Measurements from ENCODE around the gene MRPL38.

The MRPL38 gene

GRCh38 chr17:75937652-75938051 is 33.0 kb upstream of the MRPL38 start:
- Histone ChIP-seq H3K4me3 (no peak overlapping the region), H3K9me3 (ENCODE audit: low read depth, low read length) (no peaks in the 10 kb centered on the region), H3K27ac (no peak overlapping the region), H3K36me3 (ENCODE audit: insufficient read depth, low read length) (no peaks in the 10 kb centered on the region), H3K9ac (ENCODE audit: insufficient read length) (no peak overlapping the region)
- TF ChIP-seq FOXP2 (optimal IDR thresholded peaks at IDR 0.05; ENCODE audit: control extremely low read depth, extremely low read length, insufficient read depth) = no peak
- TF ChIP-seq POLR2AphosphoS5 (IDR thresholded peaks at IDR 0.05; ENCODE audit: borderline replicate concordance, low read depth, low read length) = no peak
- TF ChIP-seq EZH2 (IDR thresholded peaks at IDR 0.05) = no peak
- DNase-seq (ENCODE audit: low read depth, low spot score) = no peak

GRCh38 chr17:75933808-75934207 is 29.1 kb upstream of the MRPL38 start:
- Histone ChIP-seq H3K9me3 (ENCODE audit: low read depth, low read length) (no peaks in the 10 kb centered on the region), H3K27ac (no peak overlapping the region), H3K4me3 (no peak overlapping the region), H3K36me3 (ENCODE audit: insufficient read depth, low read length) (no peaks in the 10 kb centered on the region), H3K9ac (ENCODE audit: insufficient read length) (no peak overlapping the region)
- no peak for DNase-seq (ENCODE audit: low read depth, low spot score)
- TF ChIP-seq EZH2 (IDR thresholded peaks at IDR 0.05) (no peak), FOXP2 (optimal IDR thresholded peaks at IDR 0.05; ENCODE audit: control extremely low read depth, extremely low read length, insufficient read depth) (no peak), POLR2AphosphoS5 (IDR thresholded peaks at IDR 0.05; ENCODE audit: borderline replicate concordance, low read depth, low read length) (no peak)

GRCh38 chr17:75932852-75933251 is 28.2 kb upstream of the MRPL38 start:
- Histone ChIP-seq H3K27ac (no peak overlapping the region), H3K9ac (ENCODE audit: insufficient read length) (no peak overlapping the region), H3K36me3 (ENCODE audit: insufficient read depth, low read length) (no peaks in the 10 kb centered on the region), H3K9me3 (ENCODE audit: low read depth, low read length) (no peaks in the 10 kb centered on the region), H3K4me3 (no peak overlapping the region)
- TF ChIP-seq EZH2 (IDR thresholded peaks at IDR 0.05) = no peak
- no peak for TF ChIP-seq POLR2AphosphoS5 (IDR thresholded peaks at IDR 0.05; ENCODE audit: borderline replicate concordance, low read depth, low read length)
- TF ChIP-seq FOXP2 (optimal IDR thresholded peaks at IDR 0.05; ENCODE audit: control extremely low read depth, extremely low read length, insufficient read depth) = no peak
- DNase-seq (ENCODE audit: low read depth, low spot score) = no peak

GRCh38 chr17:75931062-75931461 is 26.4 kb upstream of the MRPL38 start:
- Histone ChIP-seq H3K4me3 (no peak overlapping the region), H3K9ac (ENCODE audit: insufficient read length) (no peak overlapping the region), H3K36me3 (ENCODE audit: insufficient read depth, low read length) (no peaks in the 10 kb centered on the region), H3K27ac (no peak overlapping the region), H3K9me3 (ENCODE audit: low read depth, low read length) (no peaks in the 10 kb centered on the region)
- DNase-seq (ENCODE audit: low read depth, low spot score) = no peak
- TF ChIP-seq EZH2 (IDR thresholded peaks at IDR 0.05) (no peak), POLR2AphosphoS5 (IDR thresholded peaks at IDR 0.05; ENCODE audit: borderline replicate concordance, low read depth, low read length) (no peak), FOXP2 (optimal IDR thresholded peaks at IDR 0.05; ENCODE audit: control extremely low read depth, extremely low read length, insufficient read depth) (no peak)

- Histone ChIP-seq H3K36me3 (ENCODE audit: insufficient read depth, low read length) (no peaks in the 10 kb centered on the region), H3K9me3 (ENCODE audit: low read depth, low read length) (no peaks in the 10 kb centered on the region), H3K9ac (ENCODE audit: insufficient read length) (no peak overlapping the region), H3K4me3 (no peak overlapping the region), H3K27ac (no peak overlapping the region)
- no peak for DNase-seq (ENCODE audit: low read depth, low spot score)
- TF ChIP-seq POLR2AphosphoS5 (IDR thresholded peaks at IDR 0.05; ENCODE audit: borderline replicate concordance, low read depth, low read length) (no peak), EZH2 (IDR thresholded peaks at IDR 0.05) (no peak), FOXP2 (optimal IDR thresholded peaks at IDR 0.05; ENCODE audit: control extremely low read depth, extremely low read length, insufficient read depth) (no peak)
These were observed 22.7 kb upstream of the MRPL38 start for GRCh38 chr17:75927286-75927922.

- no peak for DNase-seq (ENCODE audit: low read depth, low spot score)
- Histone ChIP-seq H3K9ac (ENCODE audit: insufficient read length) (no peak overlapping the region), H3K4me3 (no peak overlapping the region), H3K36me3 (ENCODE audit: insufficient read depth, low read length) (no peaks in the 10 kb centered on the region), H3K9me3 (ENCODE audit: low read depth, low read length) (no peaks in the 10 kb centered on the region), H3K27ac (no peak overlapping the region)
- no peak for TF ChIP-seq POLR2AphosphoS5 (IDR thresholded peaks at IDR 0.05; ENCODE audit: borderline replicate concordance, low read depth, low read length)
- TF ChIP-seq EZH2 (IDR thresholded peaks at IDR 0.05) = no peak
These were observed 21.8 kb upstream of the MRPL38 start for GRCh38 chr17:75926456-75926855.

GRCh38 chr17:75925912-75926311 is 21.2 kb upstream of the MRPL38 start:
- no peak for TF ChIP-seq EZH2 (IDR thresholded peaks at IDR 0.05)
- no peak for TF ChIP-seq FOXP2 (optimal IDR thresholded peaks at IDR 0.05; ENCODE audit: control extremely low read depth, extremely low read length, insufficient read depth)
- no peaks in the 10 kb centered on the region for H3K36me3 ChIP-seq (ENCODE audit: insufficient read depth, low read length)

GRCh38 chr17:75925103-75925502 is 20.4 kb upstream of the MRPL38 start:
- TF ChIP-seq POLR2AphosphoS5 (IDR thresholded peaks at IDR 0.05; ENCODE audit: borderline replicate concordance, low read depth, low read length) = no peak
- no peak for TF ChIP-seq EZH2 (IDR thresholded peaks at IDR 0.05)
- TF ChIP-seq FOXP2 (optimal IDR thresholded peaks at IDR 0.05; ENCODE audit: control extremely low read depth, extremely low read length, insufficient read depth) = no peak
- H3K27ac ChIP-seq = no peak overlapping the region
- no peak for DNase-seq (ENCODE audit: low read depth, low spot score)
- H3K9ac ChIP-seq (ENCODE audit: insufficient read length) = no peak overlapping the region
- H3K9me3 ChIP-seq (ENCODE audit: low read depth, low read length) = no peaks in the 10 kb centered on the region
- H3K36me3 ChIP-seq (ENCODE audit: insufficient read depth, low read length) = no peaks in the 10 kb centered on the region; the same call in 1 of the 2 replicates
- no peak overlapping the region for H3K4me3 ChIP-seq

More at GRCh38 chr17:75925912-75926311, 21.2 kb upstream of the MRPL38 start:
- Histone ChIP-seq H3K4me3 (no peak overlapping the region), H3K9ac (ENCODE audit: insufficient read length) (no peak overlapping the region), H3K27ac (no peak overlapping the region), H3K9me3 (ENCODE audit: low read depth, low read length) (no peaks in the 10 kb centered on the region)
- no peak for DNase-seq (ENCODE audit: low read depth, low spot score)
